ENCODE data around the gene CCDC33.

Gene CCDC33

DNA sequence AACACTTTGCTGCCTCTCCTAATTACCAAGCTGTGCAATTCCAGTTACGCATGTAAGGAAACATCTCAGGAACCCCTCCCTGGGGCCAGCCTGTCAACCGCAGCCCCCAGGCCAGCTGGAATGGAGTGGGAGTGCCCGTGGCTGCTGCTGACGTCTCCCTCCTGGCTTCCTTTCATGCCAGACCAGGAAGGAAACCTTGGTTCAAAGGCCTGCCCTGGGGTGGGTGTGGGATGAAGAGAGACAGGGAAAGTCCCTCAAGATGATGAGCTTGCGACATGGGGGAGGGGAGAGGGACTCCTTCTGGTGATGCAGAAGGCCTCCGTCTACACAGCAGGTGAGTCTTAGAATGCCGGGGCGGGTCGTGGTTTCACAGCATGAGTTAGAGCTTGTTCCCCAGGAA lies 142.7 kb downstream of the CCDC33 start:
- Histone ChIP-seq H3K27me3 (ENCODE audit: low read depth, low read length) (no peaks in the 10 kb centered on the region), H4K20me1 (ENCODE audit: insufficient read depth, low read length) (no peaks in the 10 kb centered on the region), H2AFZ (ENCODE audit: low read depth, low read length) (peak overlapping the region; percentile 70), H3K27ac (ENCODE audit: low read length) (peak overlapping the region; percentile 30; the same call in 1 of the 2 replicates), H3K4me3 (ENCODE audit: low read length) (peak overlapping the region; percentile 39), H3K4me2 (ENCODE audit: low read length) (peak overlapping the region; percentile 81), H3K9me3 (ENCODE audit: insufficient read depth, low read length) (no peaks in the 10 kb centered on the region), H3K9ac (ENCODE audit: low read length) (peak overlapping the region; percentile 27; the same call in 1 of the 2 replicates), H3K4me1 (ENCODE audit: low read length) (peaks cover 89% of the 10 kb centered on the region), H3K79me2 (ENCODE audit: low read length) (peaks cover 7% of the 10 kb centered on the region; the same call in 1 of the 2 replicates), H3K36me3 (replicated peaks; ENCODE audit: low read depth, low read length) (no peaks in the 10 kb centered on the region)
- no peak for TF ChIP-seq EZH2phosphoT487 (IDR thresholded peaks at IDR 0.05; ENCODE audit: low read depth)
- TF ChIP-seq, protein P1, sequence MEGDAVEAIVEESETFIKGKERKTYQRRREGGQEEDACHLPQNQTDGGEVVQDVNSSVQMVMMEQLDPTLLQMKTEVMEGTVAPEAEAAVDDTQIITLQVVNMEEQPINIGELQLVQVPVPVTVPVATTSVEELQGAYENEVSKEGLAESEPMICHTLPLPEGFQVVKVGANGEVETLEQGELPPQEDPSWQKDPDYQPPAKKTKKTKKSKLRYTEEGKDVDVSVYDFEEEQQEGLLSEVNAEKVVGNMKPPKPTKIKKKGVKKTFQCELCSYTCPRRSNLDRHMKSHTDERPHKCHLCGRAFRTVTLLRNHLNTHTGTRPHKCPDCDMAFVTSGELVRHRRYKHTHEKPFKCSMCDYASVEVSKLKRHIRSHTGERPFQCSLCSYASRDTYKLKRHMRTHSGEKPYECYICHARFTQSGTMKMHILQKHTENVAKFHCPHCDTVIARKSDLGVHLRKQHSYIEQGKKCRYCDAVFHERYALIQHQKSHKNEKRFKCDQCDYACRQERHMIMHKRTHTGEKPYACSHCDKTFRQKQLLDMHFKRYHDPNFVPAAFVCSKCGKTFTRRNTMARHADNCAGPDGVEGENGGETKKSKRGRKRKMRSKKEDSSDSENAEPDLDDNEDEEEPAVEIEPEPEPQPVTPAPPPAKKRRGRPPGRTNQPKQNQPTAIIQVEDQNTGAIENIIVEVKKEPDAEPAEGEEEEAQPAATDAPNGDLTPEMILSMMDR (IDR thresholded peaks at IDR 0.05; ENCODE audit: low read depth, low read length): no peak

DNA sequence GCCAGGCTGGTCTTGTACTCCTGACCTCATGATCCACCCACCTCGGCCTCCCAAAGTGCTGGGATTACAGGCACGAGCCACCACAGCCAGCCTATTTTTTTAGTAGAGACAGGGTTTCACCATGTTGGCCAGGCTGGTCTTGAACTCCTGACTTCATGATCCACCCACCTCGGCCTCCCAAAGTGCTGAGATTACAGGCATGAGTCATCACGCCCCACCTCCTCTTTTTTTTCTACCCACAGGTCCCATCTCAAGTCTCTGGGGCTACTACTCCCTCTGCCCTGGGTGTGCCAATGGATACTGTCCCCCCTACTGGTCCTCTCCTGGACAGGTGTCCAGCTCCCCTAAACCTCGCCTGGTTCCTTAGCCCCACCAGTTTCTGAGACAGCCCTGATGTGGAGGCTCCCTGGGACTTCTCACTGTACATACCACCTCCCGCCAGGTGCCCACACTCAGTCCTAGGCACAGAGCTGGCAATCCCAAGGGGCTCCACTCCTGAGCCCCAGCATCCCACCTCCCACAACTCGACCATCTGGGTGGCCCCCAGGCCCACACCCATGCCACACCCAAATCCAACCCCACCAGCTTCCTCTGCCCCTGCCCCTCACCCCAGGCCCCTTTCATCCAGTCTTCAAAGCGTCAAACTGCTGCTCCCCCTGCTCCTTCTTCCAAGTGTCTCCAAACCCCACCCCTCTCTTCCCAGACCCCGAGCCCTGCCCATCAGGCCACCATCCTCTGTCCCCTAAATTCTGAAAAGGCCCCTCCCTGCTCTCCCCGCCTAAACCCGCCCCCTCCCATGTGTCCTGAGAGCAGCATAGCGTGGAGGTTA lies 144.4 kb downstream of the CCDC33 start:
- Histone ChIP-seq H3K4me1 (ENCODE audit: low read length) (peaks cover 94% of the 10 kb centered on the region), H3K27me3 (ENCODE audit: low read depth, low read length) (no peaks in the 10 kb centered on the region), H3K27ac (ENCODE audit: low read length) (no peak overlapping the region), H3K9ac (ENCODE audit: low read length) (no peak overlapping the region), H3K36me3 (replicated peaks; ENCODE audit: low read depth, low read length) (no peaks in the 10 kb centered on the region), H3K79me2 (ENCODE audit: low read length) (peaks cover 14% of the 10 kb centered on the region), H4K20me1 (ENCODE audit: insufficient read depth, low read length) (no peaks in the 10 kb centered on the region), H3K4me3 (ENCODE audit: low read length) (no peak overlapping the region), H2AFZ (ENCODE audit: low read depth, low read length) (no peak overlapping the region), H3K9me3 (ENCODE audit: insufficient read depth, low read length) (no peaks in the 10 kb centered on the region), H3K4me2 (ENCODE audit: low read length) (no peak overlapping the region)
- TF ChIP-seq, protein P1 (IDR thresholded peaks at IDR 0.05; ENCODE audit: low read depth, low read length): no peak
- no peak for TF ChIP-seq EZH2phosphoT487 (IDR thresholded peaks at IDR 0.05; ENCODE audit: low read depth)

DNA sequence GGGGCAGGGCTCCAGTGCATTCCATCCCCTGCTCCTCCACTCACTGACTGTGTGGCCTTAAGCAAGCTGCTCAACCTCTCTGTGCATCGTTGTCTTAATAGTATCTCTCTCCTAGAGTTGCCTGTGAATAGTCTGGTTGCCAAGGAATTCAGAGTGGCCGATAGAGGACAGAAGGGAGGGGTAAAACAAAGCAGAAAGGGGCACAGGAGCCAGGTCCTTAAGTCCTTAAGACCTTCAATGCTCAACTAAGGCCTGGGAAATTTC lies 145.0 kb downstream of the CCDC33 start:
- no peak overlapping the region for H3K4me2 ChIP-seq (ENCODE audit: low read length)
- peaks cover 19% of the 10 kb centered on the region for H3K79me2 ChIP-seq (ENCODE audit: low read length)
- H3K36me3 ChIP-seq (replicated peaks; ENCODE audit: low read depth, low read length): no peaks in the 10 kb centered on the region
- H3K9ac ChIP-seq (ENCODE audit: low read length): no peak overlapping the region
- H3K27me3 ChIP-seq (ENCODE audit: low read depth, low read length): no peaks in the 10 kb centered on the region
- no peaks in the 10 kb centered on the region for H4K20me1 ChIP-seq (ENCODE audit: insufficient read depth, low read length)
- no peak overlapping the region for H2AFZ ChIP-seq (ENCODE audit: low read depth, low read length)
- H3K27ac ChIP-seq (ENCODE audit: low read length): no peak overlapping the region
- TF ChIP-seq EZH2phosphoT487 (IDR thresholded peaks at IDR 0.05; ENCODE audit: low read depth): no peak
- TF ChIP-seq, protein P1 (IDR thresholded peaks at IDR 0.05; ENCODE audit: low read depth, low read length): no peak
- no peaks in the 10 kb centered on the region for H3K9me3 ChIP-seq (ENCODE audit: insufficient read depth, low read length)
- H3K4me3 ChIP-seq (ENCODE audit: low read length): no peak overlapping the region
- peaks cover 94% of the 10 kb centered on the region for H3K4me1 ChIP-seq (ENCODE audit: low read length)

DNA sequence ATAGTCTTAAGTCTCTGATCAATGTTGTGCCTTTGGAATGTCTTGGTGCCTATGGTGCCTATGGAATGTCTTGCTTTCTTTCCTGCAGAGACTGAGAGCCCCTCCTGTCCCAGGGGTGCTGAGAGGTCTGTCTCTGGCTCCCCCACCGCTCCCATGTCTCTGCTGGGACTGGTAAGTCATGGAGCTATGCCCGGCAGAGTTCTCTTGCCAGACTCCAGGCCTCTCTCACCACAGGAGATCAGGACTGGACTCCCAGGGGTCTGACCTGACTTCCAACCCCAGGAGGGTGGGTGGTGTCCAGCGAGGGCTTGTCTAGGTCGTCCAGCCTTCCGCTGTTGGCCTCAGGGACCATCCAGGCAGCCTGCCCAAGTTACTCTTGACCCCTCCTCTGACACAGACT lies 145.4 kb downstream of the CCDC33 start:
- Histone ChIP-seq H3K9me3 (ENCODE audit: insufficient read depth, low read length) (no peaks in the 10 kb centered on the region), H3K27ac (ENCODE audit: low read length) (no peak overlapping the region)

More for the DNA sequence above, 145.4 kb downstream of the CCDC33 start:
- Histone ChIP-seq H3K27me3 (ENCODE audit: low read depth, low read length) (no peaks in the 10 kb centered on the region), H3K9ac (ENCODE audit: low read length) (no peak overlapping the region), H3K36me3 (replicated peaks; ENCODE audit: low read depth, low read length) (no peaks in the 10 kb centered on the region), H3K4me1 (ENCODE audit: low read length) (peaks cover 94% of the 10 kb centered on the region), H3K79me2 (ENCODE audit: low read length) (peaks cover 23% of the 10 kb centered on the region), H2AFZ (ENCODE audit: low read depth, low read length) (no peak overlapping the region), H3K4me3 (ENCODE audit: low read length) (no peak overlapping the region), H3K4me2 (ENCODE audit: low read length) (no peak overlapping the region), H4K20me1 (ENCODE audit: insufficient read depth, low read length) (no peaks in the 10 kb centered on the region)
- TF ChIP-seq EZH2phosphoT487 (IDR thresholded peaks at IDR 0.05; ENCODE audit: low read depth): no peak
- TF ChIP-seq, protein P1 (IDR thresholded peaks at IDR 0.05; ENCODE audit: low read depth, low read length): no peak

Measured in OCI-LY3 (cell line).